Pancreas (tissue), 10 donors: ENCODE results near the gene GLB1L3. TPM values are rescaled to one million over a fixed set of nuclear protein-coding genes. Genes with fewer than 3 reads are reported as not detected.

ENCODE experiments used
- ATAC-seq, 4 donors: fragments of 200-7000 bp; cut with Tn5 transposase; one replicate each; pipeline versions ENCODE4 v1.8.0 to v1.9.1; 2020; ENCODE audit warnings: mild to moderate bottlenecking in 4 of 4, moderate library complexity in 4 of 4
- DNase-seq, 6 donors: peaks; one replicate each; pipeline ENCODE4 v3.0.0-alpha.2; 2020
- FAIRE-seq: peaks from 2 replicates; lab custom pipeline; 2012; peaks lifted over from hg19 to GRCh38; lab: Jason Lieb, UNC
- H3K27ac ChIP-seq, 4 donors: fragments of 200-600 bp; sonication (generic); 1 replicate in 3 of 4; 2 replicates in 1 of 4; pipeline versions ENCODE4 v1.5.0 to v1.8.0; 2020
- H3K27me3 ChIP-seq, 4 donors: fragments of 200-600 bp; one replicate each; pipeline ENCODE4 v1.8.0; 2021
- H3K36me3 ChIP-seq, 3 donors: fragments of 200-600 bp; sonication (generic) in 1 of 3; one replicate each; pipeline versions ENCODE4 v1.5.0 to v1.8.0; 2020 to 2021
- H3K4me1 ChIP-seq, 3 donors: fragments of 200-600 bp; one replicate each; pipeline ENCODE4 v1.8.0; 2021
- H3K4me3 ChIP-seq, 4 donors: fragments of 200-600 bp; sonication (generic) in 2 of 4; one replicate each; pipeline versions ENCODE4 v1.5.0 to v1.8.0; 2020 to 2021
- H3K9me3 ChIP-seq, 4 donors: fragments of 200-600 bp; one replicate each; pipeline ENCODE4 v1.8.0; 2021
- CTCF ChIP-seq, 4 donors: fragments of 200-600 bp; sonication (generic) in 3 of 4; IDR thresholded peaks; one replicate each; pipeline versions ENCODE4 v1.5.0 to v1.8.0; 2021; ENCODE audit warnings: antibody characterized with exemption in 4 of 4
- WGBS, 2 donors: extraction: QIAGEN DNeasy Blood & Tissue Kit; methylation state at CpG; one replicate each; pipeline ENCODE4 v1.1.7; 2013; 5-methylcytosine and 5-hydroxymethylcytosine counted together
- intact Hi-C, 3 donors: fragments of 100-400 bp; cut with DNase I; formaldehyde crosslinking; loops; one replicate each; pipeline versions ENCODE4 v1.11.1 to v1.14.2; 2022
- polyA plus RNA-seq, 2 donors: library from polyadenylated mRNA; stranded (reverse); fragments of 200-250 nt; gene quantifications; one replicate each; pipeline ENCODE4 v1.2.3, GENCODE V29; 2013
- total RNA-seq, 6 donors: library from RNA; stranded (reverse); fragmentation: NEBNext Ultra II Directional in 4 of 6; extraction: Animal tissue kit (Norgen Biotek cat#: 25700) in 4 of 6; gene quantifications; one replicate each; pipeline versions ENCODE4 v1.2.1 to v1.2.4, GENCODE V29; 2021 to 2023
- donor health status: healthy with polysubstance abuse.
- donor health status: DM: no; HTN: no; CAD: no; lungs with moderate emphysema.
- donor health status: DM: no; HTN: no; CAD: no.
- donor health status: control.
- donor health status: control.
- donor health status: Bipolar disorder and iron deficiency.
- donor health status: DM: yes; HTN: yes; CAD: no.
- donor health status: DM: no; HTN: no; CAD: no.
- donor health status: DM: no; HTN: no; CAD: no.
- donor health status: DM: yes; HTN: yes; CAD: no.

GLB1L3 gene
- total and polyA plus RNA-seq, 8 donors, result 0.12 to 0.38 (median 0.14) TPM; not detected in 4

DNA sequence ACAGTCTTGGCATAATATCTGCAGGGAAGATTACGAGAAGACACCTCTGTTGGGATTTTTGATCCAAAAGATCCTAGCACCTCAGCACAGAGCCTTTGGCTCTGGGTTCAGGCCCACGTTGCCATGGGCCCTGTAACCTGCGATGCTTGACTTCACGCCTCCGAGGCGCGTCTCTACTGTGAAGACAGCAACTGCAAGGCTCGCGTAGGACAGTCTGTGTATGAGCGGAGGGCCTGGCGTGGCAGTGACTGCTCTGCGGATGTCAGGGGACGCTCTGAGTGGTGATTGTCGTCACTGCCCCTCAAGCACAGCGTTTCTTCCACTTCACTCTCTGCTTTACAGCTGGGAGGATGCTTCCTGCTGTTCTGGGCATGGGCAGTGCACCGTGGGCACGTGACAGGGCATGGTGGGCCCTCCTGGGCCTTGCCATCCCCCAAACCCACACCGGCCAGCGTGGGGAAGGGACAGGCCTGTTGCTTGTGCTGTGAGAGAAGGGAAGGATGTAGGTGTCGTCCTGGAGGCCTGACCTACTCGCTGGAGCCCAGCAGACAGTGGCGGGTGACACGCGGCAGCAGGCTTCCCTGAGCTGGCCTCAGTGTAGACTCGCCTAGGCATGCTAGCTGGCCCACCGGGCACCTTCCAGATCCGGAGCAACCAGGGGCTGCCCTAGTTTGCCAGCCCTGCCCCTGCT is 82.1 kb downstream of the GLB1L3 start:
- no peak for TF ChIP-seq CTCF (IDR thresholded peaks at IDR 0.05)
- Histone ChIP-seq H3K36me3 (no peaks in the 10 kb centered on the region), H3K4me1 (no peaks in the 10 kb centered on the region), H3K9me3 (no peaks in the 10 kb centered on the region), H3K27me3 (no peaks in the 10 kb centered on the region), H3K4me3 (no peak overlapping the region), H3K27ac (no peak overlapping the region)
- ATAC-seq (no peak), DNase-seq (peak in 1 of 6 donors; percentile 38), FAIRE-seq (no peak)
- intact Hi-C loops, result no loop called here
- 90 to 91% methylated on average over 27 of the region's 27 CpGs for WGBS, 2 donors

DNA sequence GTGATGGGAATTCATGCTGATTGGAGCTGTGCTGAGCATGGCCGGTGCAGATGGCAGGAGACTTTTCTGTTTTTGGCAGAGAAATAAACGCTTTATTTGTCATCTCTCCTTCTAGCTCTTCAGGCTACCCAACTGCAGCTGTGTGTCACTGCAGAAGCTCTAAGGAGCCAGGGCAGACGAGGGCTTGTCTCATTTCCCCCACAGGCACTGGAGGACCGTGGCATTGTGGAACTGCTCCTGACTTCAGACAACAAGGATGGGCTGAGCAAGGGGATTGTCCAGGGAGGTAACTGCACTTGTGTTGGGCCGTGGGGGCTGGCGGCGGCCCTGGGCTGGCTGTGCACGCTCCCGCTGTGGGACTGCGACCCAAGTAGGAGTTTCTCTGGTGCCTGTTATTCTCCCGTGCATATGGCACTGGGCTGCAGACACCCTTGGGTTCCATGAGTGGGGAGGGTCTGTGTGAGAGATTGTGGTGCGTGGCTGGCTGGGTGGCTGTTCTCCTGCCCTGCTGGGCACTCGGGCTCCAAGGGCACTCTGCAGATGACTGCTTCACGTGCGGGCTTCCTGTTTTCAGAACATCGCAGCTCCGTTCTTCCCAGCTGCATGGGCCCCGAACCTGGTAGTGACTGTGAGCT is 82.8 kb downstream of the GLB1L3 start:
- no peaks in the 10 kb centered on the region for H3K27me3 ChIP-seq
- no peak overlapping the region for H3K27ac ChIP-seq
- H3K36me3 ChIP-seq, result no peaks in the 10 kb centered on the region
- DNase-seq, result peak in 1 of 6 donors; percentile 45
- WGBS, 2 donors, result 90 to 94% methylated on average over 18 of the region's 18 CpGs
- no peak for TF ChIP-seq CTCF (IDR thresholded peaks at IDR 0.05)
- H3K9me3 ChIP-seq, result no peaks in the 10 kb centered on the region
- H3K4me3 ChIP-seq, result no peak overlapping the region
- intact Hi-C loops, result no loop called here
- no peak for ATAC-seq
- FAIRE-seq, result no peak
- no peaks in the 10 kb centered on the region for H3K4me1 ChIP-seq

GRCh38 chr11:134359646-134360045 is 83.5 kb downstream of the GLB1L3 start:
- WGBS, 2 donors, result 81 to 87% methylated on average over 10 of the region's 10 CpGs
- no peaks in the 10 kb centered on the region for H3K27me3 ChIP-seq
- ATAC-seq, result no peak
- DNase-seq, result peak in 1 of 6 donors; percentile 21
- no peaks in the 10 kb centered on the region for H3K36me3 ChIP-seq
- H3K9me3 ChIP-seq, result no peaks in the 10 kb centered on the region
- H3K4me3 ChIP-seq, result no peak overlapping the region
- no peak for FAIRE-seq
- H3K27ac ChIP-seq, result no peak overlapping the region
- H3K4me1 ChIP-seq, result no peaks in the 10 kb centered on the region
- TF ChIP-seq CTCF (IDR thresholded peaks at IDR 0.05), result no peak
- intact Hi-C loops, result no loop called here

DNA sequence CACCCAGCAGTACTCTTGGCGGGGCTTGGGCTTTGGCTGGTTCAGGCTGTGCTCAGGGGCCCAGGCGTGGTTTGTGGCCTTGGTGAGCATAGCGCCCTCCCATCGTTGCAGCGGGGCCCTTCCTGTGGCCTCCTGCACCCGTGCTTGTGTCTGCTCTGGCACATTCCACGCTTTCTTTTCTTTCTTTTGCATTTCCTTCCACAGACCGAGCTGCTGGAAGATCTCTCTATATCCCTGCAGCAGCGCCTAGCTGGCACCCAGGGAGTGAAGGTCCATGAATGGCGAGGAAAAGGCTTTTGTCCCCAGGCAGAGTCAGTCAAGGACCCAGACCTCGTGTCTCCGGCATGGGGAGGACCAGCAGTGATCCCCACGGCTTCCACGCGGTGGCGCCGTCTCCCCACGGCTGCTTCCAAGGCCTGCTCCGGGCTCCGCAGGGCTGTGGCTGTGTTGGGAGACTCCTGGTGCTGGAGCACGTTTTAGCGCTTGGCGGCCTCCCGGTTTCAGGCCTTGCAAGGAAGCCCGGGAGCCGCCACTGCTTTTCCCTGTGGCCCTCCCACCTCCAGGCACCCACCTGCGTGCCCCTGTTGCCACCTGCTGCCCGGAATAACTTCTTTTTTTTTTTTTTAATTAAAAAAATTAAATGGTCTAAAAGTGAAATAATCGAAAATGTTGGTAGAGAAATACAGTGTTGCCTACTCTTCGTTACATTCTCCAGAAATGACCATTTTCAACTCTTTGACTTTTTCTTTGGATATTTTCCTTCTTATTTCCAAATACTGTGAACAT is 84.1 kb downstream of the GLB1L3 start:
- Histone ChIP-seq H3K27ac (no peak overlapping the region), H3K36me3 (no peaks in the 10 kb centered on the region), H3K4me3 (no peak overlapping the region), H3K4me1 (no peaks in the 10 kb centered on the region), H3K9me3 (no peaks in the 10 kb centered on the region), H3K27me3 (no peaks in the 10 kb centered on the region)
- DNase-seq (peak; percentile 59 to 93 (median 80)), FAIRE-seq (no peak), ATAC-seq (peak; percentile 94 to 100 (median 97))
- intact Hi-C loops, result no loop called here
- 29 to 31% methylated on average over 30 of the region's 30 CpGs for WGBS, 2 donors
- TF ChIP-seq CTCF (IDR thresholded peaks at IDR 0.05), result peak; percentile 65 to 82 (median 72)
